ENCODE measurements around the gene SF1.

Gene SF1

DNA sequence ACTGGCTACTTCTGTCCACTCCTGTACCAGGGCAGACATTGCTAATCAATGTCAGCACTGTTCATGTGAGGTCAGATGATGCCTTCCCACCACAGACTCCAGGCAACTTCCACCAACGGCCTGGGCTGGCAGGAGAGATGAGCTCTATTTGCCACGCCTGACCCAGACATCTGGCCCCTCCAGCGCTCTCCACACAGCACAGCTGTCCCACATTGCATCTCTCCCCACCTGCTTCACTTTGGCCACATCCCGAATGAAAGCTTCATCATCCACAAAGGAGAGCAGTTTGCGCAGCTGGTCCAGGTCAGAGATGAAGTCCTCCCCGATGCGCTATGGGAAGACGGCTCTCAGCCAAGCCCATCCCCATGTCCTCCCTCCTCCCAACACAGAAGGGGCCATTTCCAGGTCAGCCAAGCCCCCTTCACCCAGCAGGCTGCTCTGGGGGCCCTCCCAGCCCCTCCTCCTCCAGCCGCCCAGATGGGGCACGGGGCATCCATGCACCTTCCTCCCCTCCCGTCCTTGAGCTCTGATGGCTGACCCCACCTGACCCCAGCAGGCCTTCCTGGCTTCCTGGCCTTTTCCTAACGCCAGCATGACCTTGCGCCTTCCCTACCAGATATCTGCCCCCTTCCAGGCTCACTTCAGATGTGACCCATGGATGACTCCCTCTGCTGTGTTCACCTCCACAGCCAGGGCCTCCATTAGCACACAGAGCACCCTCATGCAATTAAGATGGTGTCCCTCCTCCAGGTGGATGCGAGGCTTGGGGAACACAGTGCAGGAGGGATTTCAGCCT lies 26.0 kb downstream of the SF1 start:
- Histone ChIP-seq H3K4me1 (ENCODE audit: insufficient read depth, low read length, poor library complexity, severe bottlenecking) (no peaks in the 10 kb centered on the region), H3K36me3 (ENCODE audit: insufficient read depth, low read length) (no peaks in the 10 kb centered on the region), H3K4me2 (ENCODE audit: low read depth, low read length, poor library complexity, severe bottlenecking) (no peak overlapping the region), H3K9me3 (ENCODE audit: insufficient read depth, low read depth, low read length) (no peaks in the 10 kb centered on the region), H4K20me1 (ENCODE audit: insufficient read depth, low read length, poor library complexity, severe bottlenecking) (no peaks in the 10 kb centered on the region), H3K9me2 (replicated peaks; ENCODE audit: low read depth, low read length) (no peaks in the 10 kb centered on the region), H3F3A (ENCODE audit: low read depth) (no peaks in the 10 kb centered on the region), H3K4me3 (ENCODE audit: low read length, poor library complexity, severe bottlenecking) (no peak overlapping the region), H3K9ac (ENCODE audit: low read depth, low read length, poor library complexity, severe bottlenecking) (no peak overlapping the region), H3K79me2 (ENCODE audit: insufficient read depth, low read length) (no peaks in the 10 kb centered on the region), H3K27me3 (ENCODE audit: insufficient read depth, low read length, poor library complexity, severe bottlenecking) (no peaks in the 10 kb centered on the region), H2AFZ (ENCODE audit: low read length) (no peak overlapping the region)
- TF ChIP-seq EZH2phosphoT487 (IDR thresholded peaks at IDR 0.05; ENCODE audit: borderline replicate concordance), result no peak
- TF ChIP-seq, protein P1, sequence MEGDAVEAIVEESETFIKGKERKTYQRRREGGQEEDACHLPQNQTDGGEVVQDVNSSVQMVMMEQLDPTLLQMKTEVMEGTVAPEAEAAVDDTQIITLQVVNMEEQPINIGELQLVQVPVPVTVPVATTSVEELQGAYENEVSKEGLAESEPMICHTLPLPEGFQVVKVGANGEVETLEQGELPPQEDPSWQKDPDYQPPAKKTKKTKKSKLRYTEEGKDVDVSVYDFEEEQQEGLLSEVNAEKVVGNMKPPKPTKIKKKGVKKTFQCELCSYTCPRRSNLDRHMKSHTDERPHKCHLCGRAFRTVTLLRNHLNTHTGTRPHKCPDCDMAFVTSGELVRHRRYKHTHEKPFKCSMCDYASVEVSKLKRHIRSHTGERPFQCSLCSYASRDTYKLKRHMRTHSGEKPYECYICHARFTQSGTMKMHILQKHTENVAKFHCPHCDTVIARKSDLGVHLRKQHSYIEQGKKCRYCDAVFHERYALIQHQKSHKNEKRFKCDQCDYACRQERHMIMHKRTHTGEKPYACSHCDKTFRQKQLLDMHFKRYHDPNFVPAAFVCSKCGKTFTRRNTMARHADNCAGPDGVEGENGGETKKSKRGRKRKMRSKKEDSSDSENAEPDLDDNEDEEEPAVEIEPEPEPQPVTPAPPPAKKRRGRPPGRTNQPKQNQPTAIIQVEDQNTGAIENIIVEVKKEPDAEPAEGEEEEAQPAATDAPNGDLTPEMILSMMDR (conservative IDR thresholded peaks at IDR 0.05; ENCODE audit: low read length), result no peak

DNA sequence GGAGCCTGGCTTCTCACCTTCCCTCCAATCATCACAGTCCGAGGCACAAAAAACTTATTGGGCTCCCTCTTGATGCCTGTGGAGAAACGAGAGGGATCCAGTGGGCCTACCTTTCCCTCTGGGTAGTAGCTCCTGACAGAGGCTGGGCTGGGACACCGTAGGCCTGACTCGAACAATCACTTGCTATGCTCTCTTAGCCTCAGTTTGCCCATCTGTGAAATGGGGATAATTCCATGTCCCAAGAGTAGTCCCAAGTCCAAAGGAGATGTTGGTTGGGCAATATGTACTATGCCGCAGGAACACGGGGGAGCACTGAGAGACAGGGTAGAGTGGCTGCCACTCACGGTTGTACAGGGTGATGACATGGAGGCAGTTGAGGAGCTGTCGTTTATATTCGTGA lies 26.8 kb downstream of the SF1 start:
- Histone ChIP-seq H3F3A (ENCODE audit: low read depth) (no peaks in the 10 kb centered on the region), H3K9me2 (replicated peaks; ENCODE audit: low read depth, low read length) (no peaks in the 10 kb centered on the region), H3K9ac (ENCODE audit: low read depth, low read length, poor library complexity, severe bottlenecking) (no peak overlapping the region), H2AFZ (ENCODE audit: low read length) (no peak overlapping the region), H3K27me3 (ENCODE audit: insufficient read depth, low read length, poor library complexity, severe bottlenecking) (no peaks in the 10 kb centered on the region), H3K79me2 (ENCODE audit: insufficient read depth, low read length) (no peaks in the 10 kb centered on the region), H3K36me3 (ENCODE audit: insufficient read depth, low read length) (no peaks in the 10 kb centered on the region), H3K9me3 (ENCODE audit: insufficient read depth, low read depth, low read length) (no peaks in the 10 kb centered on the region), H3K4me1 (ENCODE audit: insufficient read depth, low read length, poor library complexity, severe bottlenecking) (peaks cover 7% of the 10 kb centered on the region), H3K4me3 (ENCODE audit: low read length, poor library complexity, severe bottlenecking) (no peak overlapping the region), H3K4me2 (ENCODE audit: low read depth, low read length, poor library complexity, severe bottlenecking) (no peak overlapping the region), H4K20me1 (ENCODE audit: insufficient read depth, low read length, poor library complexity, severe bottlenecking) (no peaks in the 10 kb centered on the region)
- TF ChIP-seq, protein P1 (conservative IDR thresholded peaks at IDR 0.05; ENCODE audit: low read length), result no peak
- no peak for TF ChIP-seq EZH2phosphoT487 (IDR thresholded peaks at IDR 0.05; ENCODE audit: borderline replicate concordance)

DNA sequence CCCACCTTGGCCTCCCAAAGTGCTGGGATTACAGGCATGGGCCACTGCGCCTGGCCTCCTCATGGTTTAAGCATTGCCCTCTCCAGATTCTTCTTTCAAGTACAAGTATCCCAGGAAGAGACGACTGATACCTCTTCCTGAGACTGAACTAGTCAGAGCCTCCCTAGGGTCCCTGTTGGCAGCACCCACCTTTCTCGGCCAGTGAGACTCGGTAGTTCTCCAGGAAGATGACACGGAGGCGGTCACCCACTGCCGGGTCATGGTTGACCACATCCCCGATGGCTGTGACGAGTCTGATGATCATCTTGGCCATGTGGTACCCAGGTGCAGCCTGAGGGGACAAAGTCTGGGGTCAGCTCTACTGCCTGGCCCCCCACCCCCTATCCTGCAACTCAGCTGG lies 27.2 kb downstream of the SF1 start:
- no peak overlapping the region for H3K4me2 ChIP-seq (ENCODE audit: low read depth, low read length, poor library complexity, severe bottlenecking)
- no peaks in the 10 kb centered on the region for H4K20me1 ChIP-seq (ENCODE audit: insufficient read depth, low read length, poor library complexity, severe bottlenecking)
- no peak overlapping the region for H3K4me3 ChIP-seq (ENCODE audit: low read length, poor library complexity, severe bottlenecking)

More for the DNA sequence above, 27.2 kb downstream of the SF1 start:
- Histone ChIP-seq H3K9ac (ENCODE audit: low read depth, low read length, poor library complexity, severe bottlenecking) (no peak overlapping the region), H3K36me3 (ENCODE audit: insufficient read depth, low read length) (no peaks in the 10 kb centered on the region), H3K9me2 (replicated peaks; ENCODE audit: low read depth, low read length) (no peaks in the 10 kb centered on the region), H3K9me3 (ENCODE audit: insufficient read depth, low read depth, low read length) (no peaks in the 10 kb centered on the region), H3K79me2 (ENCODE audit: insufficient read depth, low read length) (no peaks in the 10 kb centered on the region), H3K4me1 (ENCODE audit: insufficient read depth, low read length, poor library complexity, severe bottlenecking) (peaks cover 11% of the 10 kb centered on the region), H3F3A (ENCODE audit: low read depth) (no peaks in the 10 kb centered on the region), H2AFZ (ENCODE audit: low read length) (no peak overlapping the region), H3K27me3 (ENCODE audit: insufficient read depth, low read length, poor library complexity, severe bottlenecking) (no peaks in the 10 kb centered on the region)
- TF ChIP-seq EZH2phosphoT487 (IDR thresholded peaks at IDR 0.05; ENCODE audit: borderline replicate concordance), result no peak
- TF ChIP-seq, protein P1 (conservative IDR thresholded peaks at IDR 0.05; ENCODE audit: low read length), result no peak
